HUES6 (cell line): ENCODE data around the gene PLA2G4B.
A peak's percentile ranks its signal among the peaks of the same experiment; 100 is the strongest.

Experiments
- H3K27ac ChIP-seq: 2 replicates; pipeline ENCODE4 v1.7.0; 2013; ENCODE audit warnings: low read depth, mild to moderate bottlenecking, low read length, inconsistent platforms
- H3K27me3 ChIP-seq: 2 replicates; pipeline ENCODE4 v1.6.1; 2013; ENCODE audit warnings: low read length; ENCODE audit not compliant: control insufficient read depth, insufficient read depth
- H3K36me3 ChIP-seq: 2 replicates; pipeline ENCODE4 v1.6.1; 2013; ENCODE audit warnings: low read length; ENCODE audit not compliant: control insufficient read depth, insufficient read depth
- H3K4me1 ChIP-seq: 2 replicates; pipeline ENCODE4 v1.6.1; 2013; ENCODE audit warnings: low read length; ENCODE audit not compliant: control insufficient read depth, insufficient read depth
- H3K4me3 ChIP-seq: 2 replicates; pipeline ENCODE4 v1.5.1; 2013; ENCODE audit warnings: low read depth, low read length
- H3K9ac ChIP-seq: one replicate; pipeline ENCODE4 v1.6.1; 2013; ENCODE audit warnings: mild to moderate bottlenecking, low read length
- H3K9me3 ChIP-seq: 2 replicates; pipeline ENCODE4 v1.6.1; 2013; ENCODE audit warnings: low read depth, low read length; ENCODE audit not compliant: control insufficient read depth, insufficient read depth

The PLA2G4B gene

GRCh38 chr15:41851167-41851523 lies 12.5 kb downstream of the PLA2G4B start:
- Histone ChIP-seq H3K27ac (no peak overlapping the region), H3K9me3 (no peaks in the 10 kb centered on the region), H3K9ac (no peak overlapping the region), H3K27me3 (no peaks in the 10 kb centered on the region), H3K36me3 (peaks cover 32% of the 10 kb centered on the region), H3K4me3 (no peak overlapping the region), H3K4me1 (peaks cover 28% of the 10 kb centered on the region; the same call in 1 of the 2 replicates)

DNA sequence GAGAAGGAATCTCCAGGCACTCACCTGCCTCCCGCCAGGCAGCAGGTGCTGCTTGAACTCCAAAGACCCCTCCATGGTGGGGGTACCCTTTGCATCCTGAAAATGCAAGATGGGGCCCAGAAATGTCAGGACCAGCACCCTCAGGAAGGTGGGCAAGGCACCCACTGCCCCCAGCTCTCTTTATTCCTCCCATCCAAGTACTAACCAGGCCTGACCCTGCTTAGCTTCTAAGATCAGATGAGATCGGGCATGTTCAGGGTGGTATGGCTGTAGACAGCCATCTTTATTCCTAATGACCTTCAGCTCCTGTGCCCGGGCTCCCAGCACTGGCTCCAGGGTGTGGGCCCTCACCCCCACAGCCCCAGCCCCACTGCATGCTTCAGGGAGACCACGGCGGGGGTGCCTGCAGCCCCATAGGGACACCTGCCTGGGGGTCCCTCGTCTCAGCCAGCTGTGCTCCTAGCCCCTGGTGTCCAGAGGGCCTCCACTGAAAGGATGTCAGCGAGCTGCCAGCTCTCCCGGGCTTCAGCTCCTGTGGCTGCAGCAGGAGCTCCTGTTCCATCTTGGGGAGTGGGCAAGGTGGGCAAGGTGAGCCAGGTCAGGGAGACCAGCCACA lies 13.2 kb downstream of the PLA2G4B start:
- no peaks in the 10 kb centered on the region for H3K9me3 ChIP-seq
- H3K4me3 ChIP-seq: no peak overlapping the region
- no peaks in the 10 kb centered on the region for H3K27me3 ChIP-seq
- H3K4me1 ChIP-seq: peaks cover 28% of the 10 kb centered on the region; the same call in 1 of the 2 replicates
- H3K9ac ChIP-seq: no peak overlapping the region
- H3K27ac ChIP-seq: peak overlapping the region; percentile 29; the same call in 1 of the 2 replicates
- H3K36me3 ChIP-seq: peaks cover 24% of the 10 kb centered on the region

- Histone ChIP-seq H3K36me3 (peaks cover 13% of the 10 kb centered on the region), H3K27ac (no peak overlapping the region)
Observed at GRCh38 chr15:41852736-41853590, 14.3 kb downstream of the PLA2G4B start.

DNA sequence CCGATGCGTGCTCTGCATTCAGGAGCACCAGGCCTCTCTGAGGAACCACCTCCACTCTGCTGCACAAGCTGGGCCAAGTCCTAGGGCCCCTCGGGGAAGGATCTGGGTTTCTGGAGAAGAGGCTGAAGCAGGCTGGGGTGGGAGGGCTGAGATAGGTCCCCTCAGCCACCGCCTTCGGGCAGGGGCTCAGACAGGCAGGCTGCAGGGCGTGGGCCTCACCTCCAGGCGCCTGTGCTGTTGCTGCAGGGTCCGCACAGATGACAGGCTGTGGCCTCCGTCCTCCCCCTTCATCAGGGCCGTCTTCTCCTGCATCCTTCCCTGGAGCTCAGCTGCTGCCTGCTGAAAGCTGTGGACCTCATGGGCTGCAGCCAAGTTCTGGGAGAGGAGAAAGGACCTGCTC lies 15.2 kb downstream of the PLA2G4B start:
- H3K27ac ChIP-seq: no peak overlapping the region
- H3K36me3 ChIP-seq: peaks cover 5% of the 10 kb centered on the region; the same call in 1 of the 2 replicates
- H3K9me3 ChIP-seq: no peaks in the 10 kb centered on the region
- no peaks in the 10 kb centered on the region for H3K27me3 ChIP-seq
- no peak overlapping the region for H3K4me3 ChIP-seq
- peaks cover 28% of the 10 kb centered on the region; the same call in 1 of the 2 replicates for H3K4me1 ChIP-seq
- H3K9ac ChIP-seq: peak overlapping the region; percentile 6

More at GRCh38 chr15:41852736-41853590, 14.3 kb downstream of the PLA2G4B start:
- no peak overlapping the region for H3K9ac ChIP-seq
- no peaks in the 10 kb centered on the region for H3K27me3 ChIP-seq
- H3K9me3 ChIP-seq: no peaks in the 10 kb centered on the region
- peaks cover 28% of the 10 kb centered on the region; the same call in 1 of the 2 replicates for H3K4me1 ChIP-seq
- no peak overlapping the region for H3K4me3 ChIP-seq

GRCh38 chr15:41854443-41854842 lies 15.8 kb downstream of the PLA2G4B start:
- Histone ChIP-seq H3K9me3 (no peaks in the 10 kb centered on the region), H3K4me3 (no peak overlapping the region)

DNA sequence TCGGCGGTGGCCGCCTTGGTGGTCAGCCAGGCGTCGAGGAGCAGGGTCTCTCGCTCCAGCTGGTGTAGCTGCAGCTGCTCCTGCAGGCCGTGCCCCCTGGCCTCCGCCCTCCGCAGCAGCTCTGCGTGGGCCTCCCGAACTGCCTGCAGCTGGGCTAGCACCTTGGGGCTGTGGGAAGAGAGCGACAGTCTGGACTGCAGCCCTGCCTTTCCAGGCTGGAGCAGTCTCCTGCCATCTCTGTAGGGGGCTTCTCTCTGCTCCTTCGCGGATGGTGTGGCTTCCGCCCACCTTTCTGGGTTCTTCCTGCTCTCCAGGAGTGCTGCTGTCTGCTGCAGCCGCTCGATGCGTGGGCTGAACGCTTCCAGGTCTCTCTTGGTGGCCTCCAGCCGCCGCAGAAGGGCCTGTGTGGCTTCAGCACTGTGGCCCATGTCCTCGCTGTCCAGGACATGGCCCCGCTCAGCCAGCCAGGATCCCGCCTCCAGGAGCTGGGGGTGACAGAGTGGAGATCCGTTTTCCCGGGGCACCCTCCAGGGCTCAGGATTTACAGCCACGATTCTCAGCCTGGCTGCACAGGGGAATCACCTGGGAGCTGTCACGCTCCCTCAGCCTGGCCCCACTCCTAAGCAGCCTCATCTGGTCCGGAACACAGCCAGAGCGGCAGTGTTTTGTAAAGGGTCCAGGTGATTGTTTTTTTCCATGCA lies 16.8 kb downstream of the PLA2G4B start:
- Histone ChIP-seq H3K27me3 (no peaks in the 10 kb centered on the region), H3K9ac (peak overlapping the region; percentile 13), H3K4me1 (peaks cover 28% of the 10 kb centered on the region; the same call in 1 of the 2 replicates), H3K36me3 (no peaks in the 10 kb centered on the region), H3K27ac (peak overlapping the region; percentile 49; the same call in 1 of the 2 replicates), H3K4me3 (no peak overlapping the region), H3K9me3 (no peaks in the 10 kb centered on the region)

More at GRCh38 chr15:41854443-41854842, 15.8 kb downstream of the PLA2G4B start:
- H3K4me1 ChIP-seq: peaks cover 28% of the 10 kb centered on the region; the same call in 1 of the 2 replicates
- H3K9ac ChIP-seq: no peak overlapping the region
- no peak overlapping the region for H3K27ac ChIP-seq
- no peaks in the 10 kb centered on the region for H3K36me3 ChIP-seq
- no peaks in the 10 kb centered on the region for H3K27me3 ChIP-seq

DNA sequence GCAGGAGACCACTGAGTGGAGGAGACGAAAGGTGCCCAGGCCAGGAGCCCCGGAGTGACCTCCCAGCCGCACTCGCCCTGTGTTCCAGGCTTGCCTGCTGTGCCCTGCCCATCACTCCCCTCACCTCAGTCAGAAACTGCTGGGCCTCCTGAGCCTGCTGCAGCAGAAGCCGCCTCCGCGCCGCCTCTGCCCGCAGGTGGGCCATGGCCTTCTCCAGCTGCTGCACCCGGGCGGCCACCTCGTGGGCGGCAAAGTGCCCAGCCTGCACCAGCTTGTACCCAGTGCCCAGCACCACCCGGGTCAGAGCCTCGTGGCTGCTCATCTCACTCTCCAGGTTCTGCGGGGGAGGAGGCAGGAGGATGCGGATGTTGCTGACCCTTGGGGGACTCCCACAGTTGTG lies 17.6 kb downstream of the PLA2G4B start:
- Histone ChIP-seq H3K9ac (no peak overlapping the region), H3K27ac (no peak overlapping the region), H3K36me3 (no peaks in the 10 kb centered on the region), H3K4me3 (no peak overlapping the region), H3K4me1 (peaks cover 28% of the 10 kb centered on the region; the same call in 1 of the 2 replicates), H3K27me3 (no peaks in the 10 kb centered on the region), H3K9me3 (no peaks in the 10 kb centered on the region)

GRCh38 chr15:41856716-41857115 lies 18.1 kb downstream of the PLA2G4B start:
- Histone ChIP-seq H3K4me3 (no peak overlapping the region), H3K9me3 (no peaks in the 10 kb centered on the region), H3K36me3 (no peaks in the 10 kb centered on the region), H3K27ac (no peak overlapping the region), H3K9ac (no peak overlapping the region), H3K27me3 (no peaks in the 10 kb centered on the region), H3K4me1 (peaks cover 29% of the 10 kb centered on the region; the same call in 1 of the 2 replicates)

DNA sequence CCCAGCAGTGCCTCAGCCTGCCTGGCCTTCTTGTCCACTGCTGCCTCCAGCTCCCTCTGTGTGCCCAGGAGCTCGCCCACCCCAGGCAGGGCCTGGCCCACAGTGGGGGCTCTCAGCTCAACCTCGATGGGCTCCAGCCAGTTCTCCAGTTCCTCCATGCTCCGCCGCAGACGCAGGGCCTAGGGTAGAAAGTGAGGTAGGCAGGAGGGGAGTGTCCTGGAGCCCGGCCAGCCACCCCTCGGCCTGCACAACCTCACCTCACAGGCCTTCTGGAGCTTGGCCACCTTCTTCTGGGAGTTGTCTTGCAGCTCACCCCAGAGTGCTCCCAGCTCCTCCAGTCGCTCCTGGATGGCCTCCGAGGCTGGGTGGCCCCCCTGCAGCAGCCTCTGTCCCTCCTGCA lies 18.7 kb downstream of the PLA2G4B start:
- H3K4me1 ChIP-seq: peaks cover 31% of the 10 kb centered on the region; the same call in 1 of the 2 replicates
- H3K27me3 ChIP-seq: no peaks in the 10 kb centered on the region
- H3K27ac ChIP-seq: no peak overlapping the region
- no peaks in the 10 kb centered on the region for H3K9me3 ChIP-seq
- H3K9ac ChIP-seq: no peak overlapping the region
- H3K4me3 ChIP-seq: no peak overlapping the region
- no peaks in the 10 kb centered on the region for H3K36me3 ChIP-seq

- H3K4me3 ChIP-seq: no peak overlapping the region
- H3K9me3 ChIP-seq: no peaks in the 10 kb centered on the region
- H3K4me1 ChIP-seq: peaks cover 28% of the 10 kb centered on the region
- no peaks in the 10 kb centered on the region for H3K27me3 ChIP-seq
- no peaks in the 10 kb centered on the region for H3K36me3 ChIP-seq
- no peak overlapping the region for H3K9ac ChIP-seq
- H3K27ac ChIP-seq: no peak overlapping the region
Observed at GRCh38 chr15:41858756-41859155, 20.1 kb downstream of the PLA2G4B start.
